ENCODE data around the gene CFAP46.

DNA sequence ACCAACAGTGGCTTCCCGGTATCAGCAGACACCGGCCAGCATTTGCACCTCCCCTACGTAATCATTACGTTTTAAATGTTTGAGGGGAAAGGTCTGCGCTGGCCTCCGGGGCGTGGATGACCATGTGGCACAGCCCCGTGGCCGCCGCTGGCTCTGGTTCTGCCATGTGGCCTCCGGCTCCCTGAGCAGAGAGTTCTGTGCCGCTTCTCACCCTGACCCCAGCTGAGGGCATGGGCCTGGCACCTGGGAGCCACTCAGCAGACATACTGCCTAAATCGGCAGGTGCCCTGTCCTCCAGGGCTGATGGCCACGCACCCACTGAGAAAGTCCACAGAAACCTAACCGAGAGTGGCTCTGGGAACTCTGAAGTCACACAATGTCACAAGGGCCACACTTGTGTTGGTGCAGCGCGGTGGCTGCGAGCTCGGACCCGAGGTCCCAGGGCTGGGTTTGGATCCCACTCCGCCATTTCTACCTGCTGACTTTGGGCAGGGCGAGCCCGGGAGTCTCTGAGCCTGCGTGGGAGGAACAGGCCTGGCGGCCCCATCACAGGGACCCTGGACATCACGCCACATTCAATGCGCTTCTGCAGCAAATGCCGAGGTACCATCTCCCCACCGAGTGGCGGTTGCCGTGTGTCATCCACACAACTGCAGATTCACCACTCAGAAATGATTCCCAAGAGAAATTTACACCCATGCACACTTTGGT is 25.3 kb downstream of the CFAP46 start:
- TF ChIP-seq, protein P1, sequence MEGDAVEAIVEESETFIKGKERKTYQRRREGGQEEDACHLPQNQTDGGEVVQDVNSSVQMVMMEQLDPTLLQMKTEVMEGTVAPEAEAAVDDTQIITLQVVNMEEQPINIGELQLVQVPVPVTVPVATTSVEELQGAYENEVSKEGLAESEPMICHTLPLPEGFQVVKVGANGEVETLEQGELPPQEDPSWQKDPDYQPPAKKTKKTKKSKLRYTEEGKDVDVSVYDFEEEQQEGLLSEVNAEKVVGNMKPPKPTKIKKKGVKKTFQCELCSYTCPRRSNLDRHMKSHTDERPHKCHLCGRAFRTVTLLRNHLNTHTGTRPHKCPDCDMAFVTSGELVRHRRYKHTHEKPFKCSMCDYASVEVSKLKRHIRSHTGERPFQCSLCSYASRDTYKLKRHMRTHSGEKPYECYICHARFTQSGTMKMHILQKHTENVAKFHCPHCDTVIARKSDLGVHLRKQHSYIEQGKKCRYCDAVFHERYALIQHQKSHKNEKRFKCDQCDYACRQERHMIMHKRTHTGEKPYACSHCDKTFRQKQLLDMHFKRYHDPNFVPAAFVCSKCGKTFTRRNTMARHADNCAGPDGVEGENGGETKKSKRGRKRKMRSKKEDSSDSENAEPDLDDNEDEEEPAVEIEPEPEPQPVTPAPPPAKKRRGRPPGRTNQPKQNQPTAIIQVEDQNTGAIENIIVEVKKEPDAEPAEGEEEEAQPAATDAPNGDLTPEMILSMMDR (IDR thresholded peaks at IDR 0.05): no peak
- TF ChIP-seq POLR2A (IDR thresholded peaks at IDR 0.05): no peak

Data from upper lobe of left lung (tissue), 4 donors.